ENCODE measurements around the gene SNURF.

DNA sequence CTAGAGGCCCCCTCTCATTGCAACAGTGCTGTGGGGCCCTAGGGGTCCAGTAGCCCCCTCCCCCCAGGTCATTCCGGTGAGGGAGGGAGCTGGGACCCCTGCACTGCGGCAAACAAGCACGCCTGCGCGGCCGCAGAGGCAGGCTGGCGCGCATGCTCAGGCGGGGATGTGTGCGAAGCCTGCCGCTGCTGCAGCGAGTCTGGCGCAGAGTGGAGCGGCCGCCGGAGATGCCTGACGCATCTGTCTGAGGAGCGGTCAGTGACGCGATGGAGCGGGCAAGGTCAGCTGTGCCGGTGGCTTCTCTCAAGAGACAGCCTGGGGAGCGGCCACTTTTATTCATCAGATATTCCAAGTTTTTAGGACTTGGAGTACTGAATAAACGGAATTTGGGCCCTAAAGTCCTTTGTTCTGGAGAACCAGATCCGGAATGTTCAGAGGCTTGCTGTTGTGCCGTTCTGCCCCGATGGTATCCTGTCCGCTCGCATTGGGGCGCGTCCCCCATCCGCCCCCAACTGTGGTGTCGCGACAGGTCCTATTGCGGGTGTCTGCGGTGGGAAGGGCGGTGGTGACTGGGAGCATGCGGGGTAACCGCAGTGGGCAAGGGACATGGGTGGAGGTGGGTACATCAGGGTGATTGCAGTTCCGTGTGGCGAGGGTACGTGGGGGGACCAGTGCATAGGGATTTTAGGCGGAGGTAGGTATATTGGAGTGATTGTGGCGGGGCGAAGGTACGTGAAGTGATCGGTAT lies at the start of gene SNURF, which contains the start of gene SNRPN:
- no peak for TF ChIP-seq CTCF (IDR thresholded peaks at IDR 0.05)
- TF ChIP-seq ZFX (IDR thresholded peaks at IDR 0.05; ENCODE audit: borderline replicate concordance): no peak

Data from 22Rv1 (cell line).